HepG2 (cell line): ENCODE results near the gene CDYL. TPM values are rescaled to one million over a fixed set of nuclear protein-coding genes. Genes with fewer than 3 reads are reported as not detected.
A peak's percentile ranks its signal among the peaks of the same experiment; 100 is the strongest.

Source experiments
- ADNP ChIP-seq: sonication (generic); formaldehyde crosslinking; IDR thresholded peaks from 2 replicates; pipeline ENCODE4 v1.4.0; 2020; ENCODE audit warnings: missing genetic modification reagents
- ARID5B ChIP-seq: IDR thresholded peaks from 2 replicates; pipeline ENCODE4 v1.4.0; 2020; ENCODE audit warnings: mild to moderate bottlenecking, missing genetic modification reagents
- CEBPB ChIP-seq: IDR thresholded peaks from 2 replicates; pipeline ENCODE4 v1.6.1; 2011; ENCODE audit warnings: low read depth, low read length, improper control_type of control experiment, borderline replicate concordance
- CREB3 ChIP-seq: sonication (generic); formaldehyde crosslinking; IDR thresholded peaks from 2 replicates; pipeline ENCODE4 v1.5.0; 2020; ENCODE audit warnings: missing genetic modification reagents
- DNMT1 ChIP-seq: sonication (generic); formaldehyde crosslinking; IDR thresholded peaks from 2 replicates; pipeline ENCODE4 v1.5.1; 2020; ENCODE audit warnings: mild to moderate bottlenecking, missing genetic modification reagents
- E2F1 ChIP-seq: sonication (generic); formaldehyde crosslinking; IDR thresholded peaks from 2 replicates; pipeline ENCODE4 v1.5.0; 2020; ENCODE audit warnings: missing genetic modification reagents
- FIP1L1 ChIP-seq: fragments of 200-400 bp; formaldehyde crosslinking; IDR thresholded peaks from 2 replicates; pipeline ENCODE4 v1.6.1; 2018; ENCODE audit warnings: low read depth, mild to moderate bottlenecking, low read length, moderate library complexity, borderline replicate concordance; ENCODE audit not compliant: insufficient read depth
- FOXC1 ChIP-seq: sonication (generic); formaldehyde crosslinking; IDR thresholded peaks from 2 replicates; pipeline ENCODE4 v1.8.0; 2022; ENCODE audit warnings: mild to moderate bottlenecking, missing genetic modification reagents, borderline replicate concordance
- MTA3 ChIP-seq: sonication (generic); formaldehyde crosslinking; IDR thresholded peaks from 2 replicates; pipeline ENCODE4 v1.4.0; 2020; ENCODE audit warnings: missing genetic modification reagents
- PLSCR1 ChIP-seq: sonication (generic); formaldehyde crosslinking; IDR thresholded peaks from 2 replicates; pipeline ENCODE4 v1.5.0; 2020; ENCODE audit warnings: missing genetic modification reagents, mild to moderate bottlenecking, borderline replicate concordance
- RAD21 ChIP-seq: fragments of 450-650 bp; formaldehyde crosslinking; IDR thresholded peaks from 2 replicates; pipeline ENCODE4 v1.5.0; 2020; ENCODE audit warnings: mild to moderate bottlenecking
- RNF219 ChIP-seq: sonication (generic); formaldehyde crosslinking; IDR thresholded peaks from 2 replicates; pipeline ENCODE4 v1.5.0; 2020; ENCODE audit warnings: mild to moderate bottlenecking, missing genetic modification reagents
- SRF ChIP-seq: IDR thresholded peaks from 2 replicates; pipeline ENCODE4 v1.6.1; 2011; ENCODE audit warnings: mild to moderate bottlenecking, low read depth, low read length, moderate library complexity
- TCF7 ChIP-seq: sonication (generic); IDR thresholded peaks from 2 replicates; pipeline ENCODE4 v1.6.1; 2016; ENCODE audit warnings: antibody characterized with exemption, low read depth
- THYN1 ChIP-seq: sonication (generic); formaldehyde crosslinking; IDR thresholded peaks from 2 replicates; pipeline ENCODE4 v1.8.1; 2023; ENCODE audit warnings: low read depth, mild to moderate bottlenecking, moderate library complexity, missing genetic modification reagents, borderline replicate concordance
- YEATS2 ChIP-seq: sonication (generic); formaldehyde crosslinking; IDR thresholded peaks from 2 replicates; pipeline ENCODE4 v1.4.0; 2020; ENCODE audit warnings: missing genetic modification reagents, borderline replicate concordance
- ZNF138 ChIP-seq: sonication (generic); formaldehyde crosslinking; IDR thresholded peaks from 2 replicates; pipeline ENCODE4 v1.5.0; 2020; ENCODE audit warnings: mild to moderate bottlenecking, low read depth, missing genetic modification reagents
- ZNF143 ChIP-seq: sonication (generic); formaldehyde crosslinking; IDR thresholded peaks from 2 replicates; pipeline ENCODE4 v1.4.0; 2020; ENCODE audit warnings: missing genetic modification reagents
- ZNF382 ChIP-seq: sonication (generic); formaldehyde crosslinking; IDR thresholded peaks from 2 replicates; pipeline ENCODE4 v1.5.0; 2020; ENCODE audit warnings: missing genetic modification reagents, mild to moderate bottlenecking, borderline replicate concordance
- ZNF543 ChIP-seq: sonication (generic); formaldehyde crosslinking; IDR thresholded peaks from 2 replicates; pipeline ENCODE4 v1.4.0; 2020; ENCODE audit warnings: mild to moderate bottlenecking, missing genetic modification reagents
- ZNF776 ChIP-seq: sonication (generic); formaldehyde crosslinking; IDR thresholded peaks from 2 replicates; pipeline ENCODE4 v1.4.0; 2020; ENCODE audit warnings: mild to moderate bottlenecking, missing genetic modification reagents
- polyA plus RNA-seq, 8 experiments: library from polyadenylated mRNA; depleted of rRNA in 3 of 8; stranded (reverse) in 7 of 8; unstranded in 1 of 8; fragments of >200 nt; fragmentation: Illumina TruSeq in 4 of 8; extraction: Trizol in 4 of 8; gene quantifications; 2 replicates each; pipeline versions ENCODE4 v1.2.1 to v1.2.3, GENCODE V29; 2011 to 2016; ENCODE audit warnings: low read depth in 4 of 8, missing spikeins in 1 of 8, mixed read lengths in 1 of 8; ENCODE audit not compliant: insufficient read depth in 1 of 8
- total RNA-seq, 5 experiments: library from RNA; depleted of rRNA; stranded (reverse); fragments of >200 nt; fragmentation: Illumina TruSeq; extraction: Trizol; gene quantifications; 2 replicates each; pipeline ENCODE4 v1.2.3, GENCODE V29; 2016; ENCODE audit warnings: low read depth in 1 of 5

CDYL gene
- total and polyA plus RNA-seq, 2 of the 13 experiments (the other 11 are each of a cell fraction or from before 2014, with no cell fraction given), result 22.8 to 105 TPM

- TF ChIP-seq PLSCR1 (CRISPR knock-in tag), result no peak
- no peak for TF ChIP-seq CEBPB
- TF ChIP-seq ZNF138, result no peak
- TF ChIP-seq SRF, result peak; percentile 46; the same call in 1 of the 2 replicates
- no peak for TF ChIP-seq FIP1L1
- TF ChIP-seq YEATS2 (CRISPR knock-in tag), result 0 out of 2 replicates have a peak, but pooled peaks have one; percentile 21
- no peak for TF ChIP-seq ZNF143
- TF ChIP-seq ZNF543 (CRISPR knock-in tag), result no peak
- no peak for TF ChIP-seq MTA3
- TF ChIP-seq ADNP, result no peak
- no peak for TF ChIP-seq ZNF382
- TF ChIP-seq CREB3 (CRISPR knock-in tag), result no peak
- TF ChIP-seq RAD21 (CRISPR knock-in tag), result no peak
- 0 out of 2 replicates have a peak, but pooled peaks have one; percentile 9 for TF ChIP-seq ARID5B
- no peak for TF ChIP-seq RNF219 (CRISPR knock-in tag)
- TF ChIP-seq TCF7, result no peak
- no peak for TF ChIP-seq THYN1 (CRISPR knock-in tag)
- no peak for TF ChIP-seq E2F1 (CRISPR knock-in tag)
- no peak for TF ChIP-seq DNMT1 (CRISPR knock-in tag)
- TF ChIP-seq ZNF776, result no peak
- no peak for TF ChIP-seq FOXC1 (CRISPR knock-in tag)
Observed at GRCh38 chr6:4774715-4775493, 1.3 kb upstream of the CDYL start (continued).
